Measurements from ENCODE around the gene SNX1. TPM values are rescaled to one million over a fixed set of nuclear protein-coding genes. Genes with fewer than 3 reads are reported as not detected.

The SNX1 gene
- total RNA-seq, 1 donor from 2014 or later: 33.8 TPM

- intact Hi-C loops (cut with DNase I): loop anchor here (2.0 kb wide), 3 partner anchors 69 to 299 kb away; partner anchors contain the start of genes CIAO2A, TRIP4 and ZNF609
- TF ChIP-seq, protein P1, sequence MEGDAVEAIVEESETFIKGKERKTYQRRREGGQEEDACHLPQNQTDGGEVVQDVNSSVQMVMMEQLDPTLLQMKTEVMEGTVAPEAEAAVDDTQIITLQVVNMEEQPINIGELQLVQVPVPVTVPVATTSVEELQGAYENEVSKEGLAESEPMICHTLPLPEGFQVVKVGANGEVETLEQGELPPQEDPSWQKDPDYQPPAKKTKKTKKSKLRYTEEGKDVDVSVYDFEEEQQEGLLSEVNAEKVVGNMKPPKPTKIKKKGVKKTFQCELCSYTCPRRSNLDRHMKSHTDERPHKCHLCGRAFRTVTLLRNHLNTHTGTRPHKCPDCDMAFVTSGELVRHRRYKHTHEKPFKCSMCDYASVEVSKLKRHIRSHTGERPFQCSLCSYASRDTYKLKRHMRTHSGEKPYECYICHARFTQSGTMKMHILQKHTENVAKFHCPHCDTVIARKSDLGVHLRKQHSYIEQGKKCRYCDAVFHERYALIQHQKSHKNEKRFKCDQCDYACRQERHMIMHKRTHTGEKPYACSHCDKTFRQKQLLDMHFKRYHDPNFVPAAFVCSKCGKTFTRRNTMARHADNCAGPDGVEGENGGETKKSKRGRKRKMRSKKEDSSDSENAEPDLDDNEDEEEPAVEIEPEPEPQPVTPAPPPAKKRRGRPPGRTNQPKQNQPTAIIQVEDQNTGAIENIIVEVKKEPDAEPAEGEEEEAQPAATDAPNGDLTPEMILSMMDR (IDR thresholded peaks at IDR 0.05): no peak
- Histone ChIP-seq H3K4me1 (peaks cover 18 to 22% of the 10 kb centered on the region in 2 donors), H3K4me3 (peak overlapping the region; percentile 90 to 96), H3K9me3 (no peaks in the 10 kb centered on the region), H3K27ac (peak overlapping the region; percentile 91 to 95), H3K27me3 (no peaks in the 10 kb centered on the region), H3K36me3 (peaks cover 47 to 49% of the 10 kb centered on the region in 2 donors)
- no peak for DNase-seq (ENCODE audit: low spot score in 2 of 2)
Observed at GRCh38 chr15:64161688-64162477, 66.1 kb downstream of the SNX1 start.

- H3K4me3 ChIP-seq: peak overlapping the region; percentile 90 to 96
- H3K36me3 ChIP-seq: peaks cover 41 to 43% of the 10 kb centered on the region in 2 donors
- H3K27ac ChIP-seq: peak overlapping the region; percentile 91 to 95
- no peaks in the 10 kb centered on the region for H3K27me3 ChIP-seq
- intact Hi-C loops (cut with DNase I): loop anchor here (2.0 kb wide), 3 partner anchors 70 to 298 kb away; partner anchors contain the start of genes CIAO2A, TRIP4 and ZNF609
- H3K4me1 ChIP-seq: peaks cover 18 to 22% of the 10 kb centered on the region in 2 donors
- H3K9me3 ChIP-seq: no peaks in the 10 kb centered on the region
- TF ChIP-seq, protein P1 (IDR thresholded peaks at IDR 0.05): no peak
- DNase-seq (ENCODE audit: low spot score in 2 of 2): no peak
Observed at GRCh38 chr15:64162478-64162868, 66.7 kb downstream of the SNX1 start.

GRCh38 chr15:64162869-64163658 is 67.3 kb downstream of the SNX1 start, which contains the start of gene PPIB:
PPIB (minus strand) TSS chr15:64163022; CDS start chr15:64162986, 36 bp downstream.
- peaks cover 35 to 37% of the 10 kb centered on the region in 2 donors for H3K36me3 ChIP-seq
- no peaks in the 10 kb centered on the region for H3K27me3 ChIP-seq
- TF ChIP-seq, protein P1 (IDR thresholded peaks at IDR 0.05): peak; percentile 17 to 58 (median 41)
- intact Hi-C loops (cut with DNase I): loop anchor here (1.0 to 2.0 kb wide), 4 partner anchors 70 to 298 kb away; partner anchors contain the start of genes CIAO2A, CSNK1G1, TRIP4 and ZNF609
- no peaks in the 10 kb centered on the region for H3K9me3 ChIP-seq
- peak within 1 kb of the TSS; percentile 90 to 96 for H3K4me3 ChIP-seq
- peak within 1 kb of the TSS; percentile 91 to 95 for H3K27ac ChIP-seq
- peak; percentile 94 to 99 for DNase-seq (ENCODE audit: low spot score in 2 of 2)
- peaks cover 18 to 22% of the 10 kb centered on the region in 2 donors for H3K4me1 ChIP-seq

DNA sequence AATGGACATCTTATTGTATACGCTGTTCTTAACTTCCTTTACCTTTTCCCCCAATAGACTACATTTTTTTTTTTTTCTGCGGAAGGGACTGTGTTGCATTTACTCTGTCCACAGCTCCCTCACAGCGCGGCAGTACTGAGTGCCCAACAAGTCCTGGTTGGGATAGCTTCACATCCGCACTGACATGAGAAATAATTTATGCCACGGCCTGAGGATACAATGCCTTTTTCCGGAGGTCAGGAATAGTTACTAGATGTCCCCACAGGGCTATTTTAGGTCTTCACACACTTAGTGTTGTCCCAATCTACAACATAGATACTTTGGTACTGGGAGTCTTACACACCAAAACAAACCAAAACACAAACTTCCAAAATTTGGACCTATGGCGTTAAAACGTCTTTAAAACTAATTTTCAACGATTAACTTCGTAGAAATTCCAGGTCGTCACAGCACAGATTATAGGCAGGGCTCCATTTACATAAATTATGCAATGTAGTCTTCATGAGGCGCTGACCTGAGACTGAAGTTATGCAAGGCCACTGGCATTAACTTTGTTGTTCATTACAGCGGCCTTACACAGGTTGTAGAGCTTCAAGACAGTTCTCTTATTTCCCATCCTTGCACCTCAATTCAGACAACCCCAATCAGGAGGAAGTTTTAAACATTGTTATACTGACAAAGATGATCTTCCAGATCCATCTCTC is 68.0 kb downstream of the SNX1 start:
- TF ChIP-seq, protein P1 (IDR thresholded peaks at IDR 0.05): no peak
- Histone ChIP-seq H3K4me3 (peak overlapping the region; percentile 18 to 96), H3K27me3 (no peaks in the 10 kb centered on the region), H3K36me3 (peaks cover 27 to 29% of the 10 kb centered on the region in 2 donors), H3K27ac (peak overlapping the region; percentile 80 to 95), H3K9me3 (no peaks in the 10 kb centered on the region), H3K4me1 (peaks cover 18 to 21% of the 10 kb centered on the region in 2 donors)
- intact Hi-C loops (cut with DNase I): loop anchor here (1.0 to 2.0 kb wide), 4 partner anchors 71 to 297 kb away; partner anchors contain the start of genes CIAO2A, CSNK1G1, TRIP4 and ZNF609
- DNase-seq (ENCODE audit: low spot score in 2 of 2): no peak

DNA sequence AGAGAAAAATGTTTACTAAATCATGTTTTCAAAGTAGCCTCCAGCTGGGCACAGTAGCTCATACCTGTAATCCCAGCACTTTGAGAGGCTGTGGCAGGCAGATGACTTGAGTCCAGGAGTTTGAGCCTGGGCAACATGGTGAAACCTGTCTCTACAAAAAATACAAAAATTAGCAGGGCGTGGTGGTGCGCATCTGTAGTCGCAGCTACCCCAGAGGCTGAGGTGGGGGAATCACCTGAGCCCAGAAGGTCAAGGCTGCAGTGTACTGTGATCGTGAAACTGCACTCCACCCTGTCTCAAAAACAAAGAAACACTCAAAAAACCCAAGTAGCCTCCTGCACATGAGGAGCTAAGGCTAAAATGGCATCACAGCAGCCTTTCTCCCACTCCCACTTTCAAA is 68.7 kb downstream of the SNX1 start:
- no peak for DNase-seq (ENCODE audit: low spot score in 2 of 2)
- no peaks in the 10 kb centered on the region for H3K27me3 ChIP-seq

More for the DNA sequence above, 68.7 kb downstream of the SNX1 start:
- H3K36me3 ChIP-seq: peaks cover 21 to 23% of the 10 kb centered on the region in 2 donors
- H3K4me3 ChIP-seq: no peak overlapping the region
- H3K27ac ChIP-seq: no peak overlapping the region
- H3K4me1 ChIP-seq: peaks cover 18 to 19% of the 10 kb centered on the region in 2 donors
- H3K9me3 ChIP-seq: no peaks in the 10 kb centered on the region
- TF ChIP-seq, protein P1 (IDR thresholded peaks at IDR 0.05): no peak
- intact Hi-C loops (cut with DNase I): no loop called here

All from ascending aorta (tissue), 2 donors.